Activated effector memory CD4-positive, alpha-beta T cell treated with anti-CD3 and anti-CD28 coated beads, Interleukin-2, amount 50 U/mL, for 16 hours (primary cell): Measurements from ENCODE around the gene MIER2.

Experiments
- DNase-seq: peaks from one replicate; pipeline ENCODE4 v3.0.0-alpha.2; 2020

MIER2 gene

GRCh38 chr19:377801-378581, 33.4 kb upstream of the MIER2 start:
- DNase-seq = peak; percentile 60

- DNase-seq = peak; percentile 25
These were observed 31.5 kb upstream of the MIER2 start for GRCh38 chr19:376111-376470.

GRCh38 chr19:375395-376110, 31.0 kb upstream of the MIER2 start:
- DNase-seq = peak; percentile 47

- peak; percentile 13 for DNase-seq
These were observed 30.3 kb upstream of the MIER2 start for GRCh38 chr19:374886-375235.

GRCh38 chr19:374183-374885, 29.7 kb upstream of the MIER2 start:
- peak; percentile 50 for DNase-seq

- DNase-seq = peak; percentile 56
These were observed 29.0 kb upstream of the MIER2 start for GRCh38 chr19:373391-374182.

- peak; percentile 24 for DNase-seq
These were observed 27.8 kb upstream of the MIER2 start for GRCh38 chr19:372306-372890.

GRCh38 chr19:371501-372168, 27.0 kb upstream of the MIER2 start:
- DNase-seq = peak; percentile 21

- DNase-seq = peak; percentile 46
These were observed 26.2 kb upstream of the MIER2 start for GRCh38 chr19:370641-371330.

GRCh38 chr19:369876-370275, 25.3 kb upstream of the MIER2 start:
- DNase-seq = peak; percentile 36

GRCh38 chr19:369256-369655, 24.7 kb upstream of the MIER2 start:
- peak; percentile 19 for DNase-seq

GRCh38 chr19:368630-369024, 24.0 kb upstream of the MIER2 start:
- DNase-seq = no peak

GRCh38 chr19:367963-368629, 23.5 kb upstream of the MIER2 start:
- peak; percentile 5 for DNase-seq

GRCh38 chr19:367561-367960, 23.0 kb upstream of the MIER2 start:
- DNase-seq = peak; percentile 38

- DNase-seq = peak; percentile 27
These were observed 22.4 kb upstream of the MIER2 start for GRCh38 chr19:366951-367350.

- DNase-seq = no peak
These were observed 21.7 kb upstream of the MIER2 start for GRCh38 chr19:366205-366783.

- peak; percentile 52 for DNase-seq
These were observed 20.1 kb upstream of the MIER2 start for GRCh38 chr19:364496-365287.

- peak; percentile 37 for DNase-seq
These were observed 18.1 kb upstream of the MIER2 start for GRCh38 chr19:362683-363082.

- DNase-seq = peak; percentile 31
These were observed 17.6 kb upstream of the MIER2 start for GRCh38 chr19:362154-362553.

- no peak for DNase-seq
These were observed 15.0 kb upstream of the MIER2 start for GRCh38 chr19:359653-359925.
